ENCODE data around the gene TNK1. TPM values are rescaled to one million over a fixed set of nuclear protein-coding genes. Genes with fewer than 3 reads are reported as not detected.

TNK1 gene
- total RNA-seq, 1 experiment from 2014 or later = 0.90 TPM

GRCh38 chr17:7416323-7416722, 35.4 kb downstream of the TNK1 start:
- H3K27me3 ChIP-seq (replicated peaks; ENCODE audit: insufficient read depth, low read depth, low read length, poor library complexity) = no peaks in the 10 kb centered on the region
- CTCF ChIA-PET = interaction anchor here (0.6 kb wide), 1 partner anchor 253 kb away, joined by 3 read pairs; no protein-coding TSS in a partner anchor
- H3K9me3 ChIP-seq (ENCODE audit: low read depth, low read length, poor library complexity, severe bottlenecking) = no peaks in the 10 kb centered on the region
- no peaks in the 10 kb centered on the region for H3K4me1 ChIP-seq (ENCODE audit: insufficient read depth, low read length, poor library complexity, severe bottlenecking)
- H3K27ac ChIP-seq (ENCODE audit: low read depth, low read length, poor library complexity, severe bottlenecking) = no peak overlapping the region
- no peak for DNase-seq (ENCODE audit: low spot score)
- BruUV-seq (replicated peaks) = no TSS peak
- POLR2A ChIA-PET (ENCODE audit: low non-redundant PET) = no interaction called here
- intact Hi-C loops (cut with micrococcal nuclease; ENCODE audit: unreplicated experiment) = no loop called here
- TF ChIP-seq EZH2 (IDR thresholded peaks at IDR 0.05; ENCODE audit: borderline replicate concordance, low read depth, low read length, poor library complexity, severe bottlenecking) = no peak
- TF ChIP-seq CTCF (conservative IDR thresholded peaks at IDR 0.05; ENCODE audit: low read depth, low read length) = no peak
- peaks cover 8% of the 10 kb centered on the region for H3K36me3 ChIP-seq (ENCODE audit: insufficient read depth, low read length, poor library complexity, severe bottlenecking)
- no peak overlapping the region for H3K4me3 ChIP-seq (ENCODE audit: low read depth, low read length, poor library complexity, severe bottlenecking)

DNA sequence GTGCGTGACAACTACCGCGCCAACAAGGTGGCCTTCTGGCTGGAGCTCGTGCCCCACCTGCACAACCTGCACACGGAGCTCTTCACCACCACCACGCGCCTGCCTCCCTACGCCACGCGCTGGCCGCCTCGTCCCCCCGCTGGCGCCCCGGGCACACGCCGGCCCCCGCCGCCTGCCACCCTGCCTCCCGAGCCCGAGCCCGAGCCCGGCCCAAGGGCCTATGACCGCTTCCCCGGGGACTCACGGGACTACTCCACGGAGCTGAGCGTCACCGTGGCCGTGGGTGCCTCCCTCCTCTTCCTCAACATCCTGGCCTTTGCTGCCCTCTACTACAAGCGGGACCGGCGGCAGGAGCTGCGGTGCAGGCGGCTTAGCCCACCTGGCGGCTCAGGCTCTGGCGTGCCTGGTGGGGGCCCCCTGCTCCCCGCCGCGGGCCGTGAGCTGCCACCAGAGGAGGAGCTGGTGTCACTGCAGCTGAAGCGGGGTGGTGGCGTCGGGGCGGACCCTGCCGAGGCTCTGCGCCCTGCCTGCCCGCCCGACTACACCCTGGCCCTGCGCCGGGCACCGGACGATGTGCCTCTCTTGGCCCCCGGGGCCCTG, 36.3 kb downstream of the TNK1 start:
- BruUV-seq (replicated peaks) = no TSS peak
- H3K4me3 ChIP-seq (ENCODE audit: low read depth, low read length, poor library complexity, severe bottlenecking) = no peak overlapping the region
- POLR2A ChIA-PET (ENCODE audit: low non-redundant PET) = no interaction called here
- CTCF ChIA-PET = interaction anchor here (0.6 kb wide), 1 partner anchor 252 kb away, joined by 3 read pairs; no protein-coding TSS in a partner anchor
- H3K27ac ChIP-seq (ENCODE audit: low read depth, low read length, poor library complexity, severe bottlenecking) = no peak overlapping the region
- no peaks in the 10 kb centered on the region for H3K9me3 ChIP-seq (ENCODE audit: low read depth, low read length, poor library complexity, severe bottlenecking)
- no peaks in the 10 kb centered on the region for H3K4me1 ChIP-seq (ENCODE audit: insufficient read depth, low read length, poor library complexity, severe bottlenecking)
- intact Hi-C loops (cut with micrococcal nuclease; ENCODE audit: unreplicated experiment) = no loop called here
- no peaks in the 10 kb centered on the region for H3K27me3 ChIP-seq (replicated peaks; ENCODE audit: insufficient read depth, low read depth, low read length, poor library complexity)
- TF ChIP-seq CTCF (conservative IDR thresholded peaks at IDR 0.05; ENCODE audit: low read depth, low read length) = no peak
- TF ChIP-seq EZH2 (IDR thresholded peaks at IDR 0.05; ENCODE audit: borderline replicate concordance, low read depth, low read length, poor library complexity, severe bottlenecking) = no peak
- peaks cover 7% of the 10 kb centered on the region for H3K36me3 ChIP-seq (ENCODE audit: insufficient read depth, low read length, poor library complexity, severe bottlenecking)
- no peak for DNase-seq (ENCODE audit: low spot score)

DNA sequence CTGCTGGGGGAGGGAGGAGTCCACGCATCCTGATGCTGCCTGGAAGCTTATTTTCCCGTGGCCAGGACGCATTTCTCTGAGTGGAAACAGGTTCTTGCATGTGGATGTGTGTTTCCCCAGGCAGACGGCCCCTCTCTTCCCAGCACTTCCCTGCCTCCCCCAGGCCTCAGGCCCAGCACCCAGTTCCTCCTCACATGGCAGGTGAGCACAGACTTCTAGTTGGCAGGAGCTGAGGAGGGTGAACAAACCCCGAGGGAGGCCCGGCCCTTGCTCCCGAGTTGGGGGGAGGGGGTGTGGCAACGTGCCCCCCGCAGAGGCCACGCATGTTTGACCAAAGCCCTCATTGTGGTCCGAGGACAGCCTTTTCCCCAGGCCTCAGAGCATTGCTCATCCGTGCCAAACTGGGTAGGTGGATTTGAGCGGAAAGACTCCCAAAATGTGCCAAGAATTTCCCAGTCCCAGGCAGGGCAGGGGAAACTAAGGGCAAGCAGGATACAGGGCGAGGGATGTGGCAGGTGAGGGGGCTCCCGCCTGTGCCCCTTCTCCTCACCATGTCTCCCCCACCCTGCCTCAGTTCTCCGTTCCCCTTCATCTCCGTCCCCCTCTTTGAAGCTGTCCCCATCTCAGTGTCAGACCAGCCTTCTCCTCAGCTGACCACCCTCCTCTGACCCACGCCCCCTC, 37.7 kb downstream of the TNK1 start:
- H3K27me3 ChIP-seq (replicated peaks; ENCODE audit: insufficient read depth, low read depth, low read length, poor library complexity) = no peaks in the 10 kb centered on the region
- peaks cover 3% of the 10 kb centered on the region for H3K36me3 ChIP-seq (ENCODE audit: insufficient read depth, low read length, poor library complexity, severe bottlenecking)
- TF ChIP-seq CTCF (conservative IDR thresholded peaks at IDR 0.05; ENCODE audit: low read depth, low read length) = no peak
- no peak for TF ChIP-seq EZH2 (IDR thresholded peaks at IDR 0.05; ENCODE audit: borderline replicate concordance, low read depth, low read length, poor library complexity, severe bottlenecking)
- DNase-seq (ENCODE audit: low spot score) = no peak
- no peaks in the 10 kb centered on the region for H3K9me3 ChIP-seq (ENCODE audit: low read depth, low read length, poor library complexity, severe bottlenecking)
- H3K27ac ChIP-seq (ENCODE audit: low read depth, low read length, poor library complexity, severe bottlenecking) = no peak overlapping the region
- BruUV-seq (replicated peaks) = no TSS peak
- intact Hi-C loops (cut with micrococcal nuclease; ENCODE audit: unreplicated experiment) = no loop called here
- ChIA-PET CTCF (no interaction called here), POLR2A (ENCODE audit: low non-redundant PET) (no interaction called here)
- no peaks in the 10 kb centered on the region for H3K4me1 ChIP-seq (ENCODE audit: insufficient read depth, low read length, poor library complexity, severe bottlenecking)
- H3K4me3 ChIP-seq (ENCODE audit: low read depth, low read length, poor library complexity, severe bottlenecking) = no peak overlapping the region
